ENCODE data around the gene TMEM135.

TMEM135 gene

DNA sequence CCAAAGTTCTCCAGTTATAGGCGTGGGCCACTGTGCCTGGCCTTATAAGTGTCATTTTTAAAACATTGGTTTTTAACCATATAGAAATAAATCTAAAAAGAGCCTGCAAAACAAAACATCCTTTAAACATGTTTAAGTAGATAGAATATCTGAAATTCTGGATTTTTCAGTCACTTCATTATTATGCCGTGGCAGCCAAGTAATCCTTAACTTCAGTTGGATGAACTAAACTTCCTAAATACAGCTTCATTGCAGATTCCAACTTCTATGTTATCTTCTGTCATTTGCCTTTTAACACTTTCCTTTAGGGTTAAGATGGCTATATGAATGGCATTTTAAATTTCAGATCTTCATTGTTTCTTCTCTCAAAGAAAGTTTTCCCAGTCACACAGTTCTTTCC lies 291.4 kb downstream of the TMEM135 start:
- in situ Hi-C loops (cut with HindIII; ENCODE audit: low sequenced_read_pairs): no loop called here
- DNase-seq (ENCODE audit: low read depth, low spot score): no peak
- TF ChIP-seq, protein P1, sequence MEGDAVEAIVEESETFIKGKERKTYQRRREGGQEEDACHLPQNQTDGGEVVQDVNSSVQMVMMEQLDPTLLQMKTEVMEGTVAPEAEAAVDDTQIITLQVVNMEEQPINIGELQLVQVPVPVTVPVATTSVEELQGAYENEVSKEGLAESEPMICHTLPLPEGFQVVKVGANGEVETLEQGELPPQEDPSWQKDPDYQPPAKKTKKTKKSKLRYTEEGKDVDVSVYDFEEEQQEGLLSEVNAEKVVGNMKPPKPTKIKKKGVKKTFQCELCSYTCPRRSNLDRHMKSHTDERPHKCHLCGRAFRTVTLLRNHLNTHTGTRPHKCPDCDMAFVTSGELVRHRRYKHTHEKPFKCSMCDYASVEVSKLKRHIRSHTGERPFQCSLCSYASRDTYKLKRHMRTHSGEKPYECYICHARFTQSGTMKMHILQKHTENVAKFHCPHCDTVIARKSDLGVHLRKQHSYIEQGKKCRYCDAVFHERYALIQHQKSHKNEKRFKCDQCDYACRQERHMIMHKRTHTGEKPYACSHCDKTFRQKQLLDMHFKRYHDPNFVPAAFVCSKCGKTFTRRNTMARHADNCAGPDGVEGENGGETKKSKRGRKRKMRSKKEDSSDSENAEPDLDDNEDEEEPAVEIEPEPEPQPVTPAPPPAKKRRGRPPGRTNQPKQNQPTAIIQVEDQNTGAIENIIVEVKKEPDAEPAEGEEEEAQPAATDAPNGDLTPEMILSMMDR (IDR thresholded peaks at IDR 0.05; ENCODE audit: low read depth, low read length): no peak
- H3K4me3 ChIP-seq (ENCODE audit: low read depth, low read length): no peak overlapping the region

DNA sequence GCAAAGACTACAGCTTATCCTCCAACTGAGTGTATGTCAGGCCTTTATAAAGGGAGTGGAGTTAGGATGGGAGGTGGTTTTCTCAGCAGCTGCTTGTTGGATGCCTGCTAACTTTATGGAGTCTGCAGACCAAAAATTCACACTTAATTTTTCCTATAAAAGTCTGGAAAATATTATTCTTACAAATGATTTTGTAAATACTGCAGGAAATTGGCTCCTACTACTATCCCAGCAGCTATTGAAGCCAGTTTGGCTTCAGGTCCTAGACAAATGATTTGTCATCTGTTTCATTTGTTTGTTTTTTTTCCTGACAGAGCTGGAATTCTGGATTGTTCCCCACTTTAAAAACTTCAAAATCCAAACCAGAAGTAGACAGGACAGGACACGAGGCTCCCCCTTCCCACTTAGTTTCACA lies 292.5 kb downstream of the TMEM135 start:
- in situ Hi-C loops (cut with HindIII; ENCODE audit: low sequenced_read_pairs): no loop called here
- TF ChIP-seq, protein P1 (IDR thresholded peaks at IDR 0.05; ENCODE audit: low read depth, low read length): no peak
- no peak for DNase-seq (ENCODE audit: low read depth, low spot score)
- no peak overlapping the region for H3K4me3 ChIP-seq (ENCODE audit: low read depth, low read length)

DNA sequence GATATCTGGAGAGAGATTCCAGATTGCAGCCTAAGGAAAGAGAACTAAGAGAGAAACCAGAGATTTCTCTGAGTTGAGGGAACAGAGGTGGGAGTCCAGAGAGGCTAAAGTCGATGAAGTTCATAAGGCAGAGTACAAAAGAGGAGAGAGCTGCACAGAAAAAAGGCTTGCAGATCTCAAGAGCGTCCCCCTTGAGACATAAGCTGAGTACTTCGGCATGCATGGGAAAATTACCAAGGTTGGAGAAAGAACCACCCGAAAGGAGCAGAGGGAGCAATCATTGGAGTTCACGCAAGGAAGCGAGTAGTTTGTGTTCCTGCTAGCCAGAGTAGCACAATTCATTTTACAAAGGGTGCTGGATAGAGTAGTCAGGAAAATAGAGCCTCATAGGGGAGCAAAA lies 293.5 kb downstream of the TMEM135 start:
- in situ Hi-C loops (cut with HindIII; ENCODE audit: low sequenced_read_pairs): no loop called here
- TF ChIP-seq, protein P1 (IDR thresholded peaks at IDR 0.05; ENCODE audit: low read depth, low read length): no peak
- no peak for DNase-seq (ENCODE audit: low read depth, low spot score)
- no peak overlapping the region for H3K4me3 ChIP-seq (ENCODE audit: low read depth, low read length)

DNA sequence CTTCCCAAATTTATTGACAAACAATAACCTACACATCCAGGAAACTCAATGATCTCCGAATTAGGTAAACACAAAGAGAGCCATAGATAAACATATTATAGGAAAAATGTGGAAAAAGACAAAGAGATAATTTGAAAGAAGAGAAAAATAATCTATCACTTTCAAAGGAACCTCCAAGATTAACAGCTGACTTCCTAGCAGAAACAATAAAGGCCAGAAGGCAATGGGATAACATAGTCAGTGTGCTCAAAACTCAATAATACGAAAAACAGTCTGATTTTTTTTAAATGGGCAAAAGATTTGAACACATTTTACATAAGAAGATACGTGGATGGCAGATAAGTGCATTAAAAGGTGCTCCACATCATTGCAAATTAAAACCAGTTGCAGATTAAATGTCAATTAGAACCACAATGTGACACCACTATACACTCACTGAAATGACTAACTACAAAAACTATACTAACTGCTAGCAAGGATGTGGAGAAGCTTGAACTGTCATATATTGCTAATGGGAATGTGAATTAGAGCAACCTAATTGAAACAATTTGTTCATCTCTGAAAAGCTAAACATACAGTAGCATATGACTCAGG lies 300.4 kb downstream of the TMEM135 start:
- in situ Hi-C loops (cut with HindIII; ENCODE audit: low sequenced_read_pairs): no loop called here
- H3K4me3 ChIP-seq (ENCODE audit: low read depth, low read length): no peak overlapping the region
- TF ChIP-seq, protein P1 (IDR thresholded peaks at IDR 0.05; ENCODE audit: low read depth, low read length): no peak
- DNase-seq (ENCODE audit: low read depth, low spot score): no peak

DNA sequence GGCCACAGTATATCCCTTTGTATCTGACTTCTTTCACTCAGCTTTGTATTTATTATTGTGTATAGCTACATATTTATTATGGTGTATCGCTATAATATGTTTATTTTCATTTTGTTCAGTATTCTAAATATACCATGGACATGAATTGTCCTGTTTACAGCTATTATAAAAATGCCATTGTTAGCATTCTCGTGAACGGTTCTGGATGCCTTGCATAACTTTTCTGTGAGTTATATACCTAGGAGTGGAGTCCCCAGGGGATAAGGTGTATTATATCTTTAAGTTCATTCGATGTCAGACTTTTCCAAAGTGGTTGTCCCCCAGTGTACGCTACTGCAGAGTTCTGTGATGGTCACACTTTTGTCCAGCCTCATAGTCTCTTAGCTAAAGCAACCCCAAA lies 301.7 kb downstream of the TMEM135 start:
- in situ Hi-C loops (cut with HindIII; ENCODE audit: low sequenced_read_pairs): no loop called here
- H3K4me3 ChIP-seq (ENCODE audit: low read depth, low read length): no peak overlapping the region
- no peak for DNase-seq (ENCODE audit: low read depth, low spot score)
- TF ChIP-seq, protein P1 (IDR thresholded peaks at IDR 0.05; ENCODE audit: low read depth, low read length): no peak

DNA sequence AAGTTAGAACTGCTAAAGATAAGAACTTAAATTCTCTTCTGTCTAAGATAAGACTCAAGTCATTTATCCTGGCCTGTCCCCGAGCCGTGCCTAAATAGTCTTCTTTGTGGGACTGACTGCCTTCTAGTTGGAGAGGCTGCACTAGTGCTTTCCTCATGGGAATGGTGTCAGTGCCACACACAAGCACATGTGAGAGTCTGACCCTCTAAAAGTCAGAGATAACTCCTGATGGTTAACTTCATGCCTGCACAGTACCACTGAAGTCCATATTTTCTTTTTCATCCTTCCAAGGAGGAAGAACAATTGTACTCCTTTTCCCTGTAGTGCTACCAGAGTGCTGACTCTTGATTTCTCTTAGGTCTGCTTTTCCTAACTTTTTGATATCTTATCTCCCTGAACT lies 309.7 kb downstream of the TMEM135 start:
- in situ Hi-C loops (cut with HindIII; ENCODE audit: low sequenced_read_pairs): no loop called here
- H3K4me3 ChIP-seq (ENCODE audit: low read depth, low read length): no peak overlapping the region
- TF ChIP-seq, protein P1 (IDR thresholded peaks at IDR 0.05; ENCODE audit: low read depth, low read length): no peak
- no peak for DNase-seq (ENCODE audit: low read depth, low spot score)

DNA sequence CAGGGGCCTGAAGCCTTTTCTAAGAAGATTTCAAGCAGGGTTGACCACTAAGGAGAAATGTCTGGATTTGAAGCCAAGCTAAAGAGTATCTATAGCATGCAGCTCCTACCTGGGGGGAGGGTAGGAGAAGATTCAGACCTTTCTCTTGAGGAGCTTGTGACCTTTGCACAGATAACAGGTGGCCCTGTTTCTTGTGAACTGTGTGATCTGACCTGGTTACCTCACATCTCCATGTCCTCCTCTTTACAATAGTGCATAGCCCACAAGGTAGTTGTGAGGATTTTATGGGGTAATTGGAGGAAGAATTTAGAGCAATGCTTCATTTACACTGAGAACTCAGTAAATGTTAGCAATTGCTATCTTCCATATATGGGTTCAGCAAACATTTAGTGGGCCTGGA lies 310.1 kb downstream of the TMEM135 start:
- in situ Hi-C loops (cut with HindIII; ENCODE audit: low sequenced_read_pairs): no loop called here
- DNase-seq (ENCODE audit: low read depth, low spot score): no peak
- TF ChIP-seq, protein P1 (IDR thresholded peaks at IDR 0.05; ENCODE audit: low read depth, low read length): no peak
- H3K4me3 ChIP-seq (ENCODE audit: low read depth, low read length): no peak overlapping the region
